Upper lobe of left lung (tissue), 6 donors: ENCODE data around the gene DTX3. TPM values are rescaled to one million over a fixed set of nuclear protein-coding genes. Genes with fewer than 3 reads are reported as not detected.
"Not testable (repeated sequence)": the region's sequence is repeated elsewhere in the genome, so short reads cannot be mapped to it uniquely, and the experiment has no call there.

Experiments used
- ATAC-seq, 2 donors: fragments of 200-7000 bp; cut with Tn5 transposase; one replicate each; pipeline ENCODE4 v1.9.1; 2022; ENCODE audit warnings: mild to moderate bottlenecking in 2 of 2, moderate library complexity in 2 of 2; ENCODE audit not compliant: low FRiP score in 2 of 2
- DNase-seq, 2 donors: peaks; one replicate each; pipeline ENCODE4 v3.0.0-alpha.2; 2019 to 2020
- H3K27ac ChIP-seq, 4 donors: fragments of 200-600 bp; sonication (generic); one replicate each; pipeline ENCODE4 v1.5.1; 2016 to 2019
- H3K27me3 ChIP-seq, 4 donors: fragments of 200-600 bp; sonication (generic); one replicate each; pipeline ENCODE4 v1.5.1; 2017 to 2019
- H3K36me3 ChIP-seq, 4 donors: fragments of 200-600 bp; sonication (generic); one replicate each; pipeline ENCODE4 v1.5.1; 2016 to 2019
- H3K4me1 ChIP-seq, 4 donors: fragments of 200-600 bp; sonication (generic); one replicate each; pipeline ENCODE4 v1.5.1; 2018 to 2019
- H3K4me3 ChIP-seq, 4 donors: fragments of 200-600 bp; sonication (generic); one replicate each; pipeline ENCODE4 v1.5.1; 2017 to 2019; ENCODE audit warnings: mild to moderate bottlenecking in 2 of 4, moderate library complexity in 1 of 4
- H3K9me3 ChIP-seq, 4 donors: fragments of 200-600 bp; sonication (generic); one replicate each; pipeline ENCODE4 v1.5.1; 2018 to 2019
- CTCF ChIP-seq, 6 experiments: fragments of 450-650 bp in 4 of 6; fragments of 200-600 bp in 2 of 6; sonication (generic) in 2 of 6; IDR thresholded peaks; one replicate each; pipeline ENCODE4 v1.5.1; 2016 to 2019; ENCODE audit warnings: antibody characterized with exemption in 6 of 6
- EP300 ChIP-seq, 4 donors: sonication (generic); formaldehyde crosslinking; IDR thresholded peaks; one replicate each; pipeline ENCODE4 v1.5.1; 2017; ENCODE audit warnings: antibody characterized with exemption in 4 of 4, control low read depth in 2 of 4
- POLR2A ChIP-seq, 4 donors: fragments of 450-650 bp; IDR thresholded peaks; one replicate each; pipeline ENCODE4 v1.5.1; 2016 to 2017; ENCODE audit warnings: antibody characterized with exemption in 4 of 4, mild to moderate bottlenecking in 2 of 4
- POLR2AphosphoS5 ChIP-seq, 2 donors: sonication (generic); formaldehyde crosslinking; IDR thresholded peaks; one replicate each; pipeline ENCODE4 v1.5.1; 2017; ENCODE audit warnings: antibody characterized with exemption in 2 of 2
- WGBS, 2 donors: methylation state at CpG; one replicate each; pipeline ENCODE4 v1.1.5; 2017 to 2018; 5-methylcytosine and 5-hydroxymethylcytosine counted together
- total RNA-seq, 6 donors: library from RNA; depleted of rRNA in 4 of 6; stranded (reverse); fragments of >200 nt in 4 of 6; gene quantifications; one replicate each; pipeline versions ENCODE4 v1.1.0 to v1.2.1, GENCODE V29; 2016 to 2021
- donor health status: DM: no; HTN: no; CAD: no; lungs with moderate emphysema.
- donor health status: DM: no; HTN: yes; CAD: no; lungs with severe emphysema.

DTX3 gene
- total RNA-seq, 6 donors from 2014 or later: 12.8 to 44.0 (median 21.1) TPM

GRCh38 chr12:57617942-57618341 is 13.3 kb downstream of the DTX3 start:
- H3K27ac ChIP-seq: no peak overlapping the region
- H3K4me3 ChIP-seq: no peak overlapping the region
- H3K36me3 ChIP-seq: no peaks in the 10 kb centered on the region
- H3K9me3 ChIP-seq: no peaks in the 10 kb centered on the region
- H3K27me3 ChIP-seq: peaks cover 0 to 41% (median 18%) of the 10 kb centered on the region in 4 donors
- TF ChIP-seq POLR2A (IDR thresholded peaks at IDR 0.05) (no peak), POLR2AphosphoS5 (IDR thresholded peaks at IDR 0.05) (no peak), EP300 (IDR thresholded peaks at IDR 0.05) (no peak), CTCF (IDR thresholded peaks at IDR 0.05) (no peak)
- ATAC-seq: no peak
- no peak for DNase-seq
- WGBS, 2 donors: 57 to 64% methylated on average over 9 to 11 of the region's 11 CpGs
- H3K4me1 ChIP-seq: peaks cover 14 to 31% (median 25%) of the 10 kb centered on the region in 4 donors

- H3K4me1 ChIP-seq: peaks cover 14 to 31% (median 25%) of the 10 kb centered on the region in 4 donors
- H3K36me3 ChIP-seq, H3K27ac ChIP-seq, H3K9me3 ChIP-seq, ATAC-seq, H3K4me3 ChIP-seq, DNase-seq: not testable (repeated sequence)
- peaks cover 0 to 40% (median 18%) of the 10 kb centered on the region in 4 donors for H3K27me3 ChIP-seq
- 88 to 89% methylated on average over 6 of the region's 6 CpGs for WGBS, 2 donors
Measured at GRCh38 chr12:57618431-57618830, 13.8 kb downstream of the DTX3 start.

GRCh38 chr12:57618966-57619433 is 14.4 kb downstream of the DTX3 start:
- Histone ChIP-seq H3K4me3 (peak overlapping the region in 1 of 4 donors; percentile 18), H3K27me3 (peaks cover 0 to 42% (median 18%) of the 10 kb centered on the region in 4 donors), H3K9me3 (no peaks in the 10 kb centered on the region), H3K27ac (no peak overlapping the region), H3K36me3 (no peaks in the 10 kb centered on the region), H3K4me1 (peaks cover 14 to 31% (median 25%) of the 10 kb centered on the region in 4 donors)
- DNase-seq (no peak), ATAC-seq (no peak)
- 46 to 79% methylated on average over 16 of the region's 16 CpGs for WGBS, 2 donors
- TF ChIP-seq POLR2AphosphoS5 (IDR thresholded peaks at IDR 0.05): no peak
- TF ChIP-seq POLR2A (IDR thresholded peaks at IDR 0.05): no peak
- TF ChIP-seq CTCF (IDR thresholded peaks at IDR 0.05): no peak
- TF ChIP-seq EP300 (IDR thresholded peaks at IDR 0.05): no peak

DNA sequence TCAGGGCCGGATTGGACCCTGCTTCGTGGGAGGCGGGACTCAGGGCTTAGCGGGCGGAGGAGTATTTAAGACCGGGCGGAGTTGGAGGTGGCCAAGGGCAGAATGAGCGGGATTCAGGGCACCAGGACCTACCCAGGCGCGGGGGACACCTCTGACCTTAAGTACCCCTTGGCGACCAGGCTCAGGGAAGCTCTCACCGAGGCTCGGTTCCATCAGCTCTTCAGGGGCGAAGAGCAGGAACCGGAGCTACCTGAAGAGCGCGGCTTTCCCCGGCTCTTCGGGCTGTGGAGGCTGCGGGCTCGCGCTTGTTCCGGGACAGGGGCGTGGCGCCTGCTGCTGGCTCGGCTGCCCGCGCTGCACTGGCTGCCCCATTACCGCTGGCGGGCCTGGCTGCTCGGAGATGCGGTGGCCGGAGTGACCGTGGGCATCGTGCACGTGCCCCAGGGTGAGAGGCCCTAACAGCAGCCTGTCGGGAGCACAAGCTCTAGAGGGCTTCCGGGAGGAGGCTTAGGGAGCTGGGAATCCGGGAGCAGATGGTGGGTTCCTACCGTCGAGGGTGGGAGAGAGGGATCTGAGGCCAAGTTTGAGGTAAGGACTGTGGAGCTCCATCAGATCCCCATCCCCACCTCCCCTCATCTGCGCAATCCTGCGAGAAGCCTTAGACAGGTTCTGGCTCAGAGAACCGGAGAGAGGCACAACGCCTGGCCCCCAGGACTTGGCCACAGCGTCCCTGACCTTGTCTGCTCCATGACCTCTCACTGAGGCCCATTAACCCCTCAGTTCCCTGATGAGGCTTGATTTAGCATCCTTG is 15.0 kb downstream of the DTX3 start:
- no peak overlapping the region for H3K27ac ChIP-seq
- H3K4me1 ChIP-seq: peaks cover 14 to 31% (median 25%) of the 10 kb centered on the region in 4 donors
- H3K4me3 ChIP-seq: peak overlapping the region in 1 of 4 donors; percentile 18
- peaks cover 0 to 47% (median 18%) of the 10 kb centered on the region in 4 donors for H3K27me3 ChIP-seq
- ATAC-seq (peak in 1 of 2 donors; percentile 2), DNase-seq (peak; percentile 54 to 87)
- no peak for TF ChIP-seq CTCF (IDR thresholded peaks at IDR 0.05)
- no peak for TF ChIP-seq POLR2AphosphoS5 (IDR thresholded peaks at IDR 0.05)
- no peak for TF ChIP-seq EP300 (IDR thresholded peaks at IDR 0.05)
- TF ChIP-seq POLR2A (IDR thresholded peaks at IDR 0.05): no peak
- H3K36me3 ChIP-seq: no peaks in the 10 kb centered on the region
- H3K9me3 ChIP-seq: no peaks in the 10 kb centered on the region
- WGBS, 2 donors: 17 to 43% methylated on average over 20 to 42 of the region's 46 CpGs

DNA sequence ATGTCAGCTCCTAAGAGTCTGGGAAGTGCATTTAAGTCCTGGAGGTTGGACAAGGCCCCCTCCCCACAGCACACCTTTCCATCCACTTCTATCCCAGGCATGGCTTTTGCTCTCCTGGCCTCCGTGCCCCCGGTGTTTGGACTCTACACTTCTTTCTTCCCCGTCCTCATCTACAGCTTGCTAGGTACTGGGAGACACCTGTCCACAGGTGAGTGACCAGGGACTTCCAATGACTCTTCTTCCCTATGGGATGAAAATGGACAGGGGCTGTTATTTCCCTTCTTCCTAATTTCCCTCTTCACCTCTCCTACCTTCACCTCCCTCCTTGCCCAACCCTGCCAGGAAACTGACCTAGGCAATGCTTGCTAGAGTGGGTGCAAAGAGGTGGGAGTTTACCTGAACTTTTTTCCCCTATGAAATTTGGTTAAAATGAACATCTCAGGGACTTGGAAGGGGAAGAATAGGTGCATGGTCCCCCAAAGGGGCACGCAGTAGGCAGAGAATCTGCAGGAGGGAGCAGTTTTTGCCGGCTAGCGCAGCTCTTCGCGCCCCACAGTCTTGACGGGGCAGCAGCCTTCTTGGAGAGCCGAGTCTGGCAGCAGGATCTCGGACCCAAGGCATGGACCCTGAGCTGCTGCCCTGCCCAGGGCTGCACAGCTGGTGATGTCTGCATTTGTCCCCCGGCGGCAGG is 15.8 kb downstream of the DTX3 start:
- Histone ChIP-seq H3K9me3 (no peaks in the 10 kb centered on the region), H3K27me3 (peaks cover 0 to 53% (median 18%) of the 10 kb centered on the region in 4 donors), H3K4me1 (peaks cover 14 to 31% (median 25%) of the 10 kb centered on the region in 4 donors), H3K27ac (no peak overlapping the region), H3K4me3 (no peak overlapping the region), H3K36me3 (no peaks in the 10 kb centered on the region)
- WGBS, 2 donors: 35 to 61% methylated on average over 8 to 13 of the region's 13 CpGs
- TF ChIP-seq POLR2AphosphoS5 (IDR thresholded peaks at IDR 0.05): no peak
- TF ChIP-seq EP300 (IDR thresholded peaks at IDR 0.05): no peak
- no peak for TF ChIP-seq POLR2A (IDR thresholded peaks at IDR 0.05)
- no peak for TF ChIP-seq CTCF (IDR thresholded peaks at IDR 0.05)
- ATAC-seq (no peak), DNase-seq (no peak)
